HT-29 (cell line): ENCODE measurements around the gene METTL9. TPM values are rescaled to one million over a fixed set of nuclear protein-coding genes. Genes with fewer than 3 reads are reported as not detected.

Experiments used
- small RNA-seq: library from RNA; depleted of rRNA; stranded (forward); fragments of <200 nt; gene quantifications from one replicate; pipeline ENCODE3, GENCODE V24; 2014
- total RNA-seq: library from RNA; depleted of rRNA; stranded (reverse); fragments of >200 nt; shearing (Covaris generic); gene quantifications from 2 replicates; pipeline ENCODE4 v1.2.3, GENCODE V29; 2014; rRNA removed

Gene METTL9
- total RNA-seq, 1 experiment from 2014 or later = 120 TPM

Small RNA genes within 50 kb of the gene (small RNA-seq; reads per million reads assigned to genes)
- gene RF00478 (not detected), gene RNU6-1005P (not detected), gene RNU6-196P (not detected)

Other genes starting within 250 kb of the METTL9 start
- not detected in 2 replicates for gene IGSF6, start 53.0 kb downstream of the METTL9 start, total RNA-seq
- gene OTOA, start 64.4 kb downstream of the METTL9 start, total RNA-seq = 0.05 and 0.08 TPM in 2 replicates